Right lung (tissue), 10 donors: ENCODE results near the gene GLDN. TPM values are rescaled to one million over a fixed set of nuclear protein-coding genes. Genes with fewer than 3 reads are reported as not detected.
A peak's percentile ranks its signal among the peaks of the same experiment; 100 is the strongest.

Experiments used
- DNase-seq, 2 donors: peaks; one replicate each; pipeline ENCODE4 v3.0.0-alpha.2; 2013
- long read RNA-seq, 8 donors: transcript quantifications; one replicate each; lab custom pipeline, GENCODE V29; 2026
- polyA plus RNA-seq, 5 donors: library from polyadenylated mRNA; unstranded; fragments of 120-200 nt; gene quantifications; one replicate each; pipeline versions ENCODE4 v1.2.1 to v1.2.3, GENCODE V29; 2013; ENCODE audit warnings: inconsistent platforms in 1 of 5, low replicate concordance in 1 of 5; ENCODE audit not compliant: insufficient read length in 5 of 5, insufficient read depth in 1 of 5

The GLDN gene
- polyA plus RNA-seq = under 1 TPM; 0.19 to 0.31 (median 0.21) TPM
- long read RNA-seq, donor 1 = 0 reads
- long read RNA-seq, donor 2 = 0 reads
- long read RNA-seq, donor 3 = 0 reads
- long read RNA-seq, donor 4 = 0 reads
- long read RNA-seq, donor 5 = 0 reads
- long read RNA-seq, donor 6 = 0 reads
- long read RNA-seq, donor 7 = 0 reads
- long read RNA-seq, donor 8 = 0 reads

- DNase-seq = peak; percentile 14 to 15
These were observed at the start of gene GLDN for GRCh38 chr15:51341366-51342226. Gene GLDN, plus strand, starts transcription at chr15:51341655. Its CDS starts 30 bp downstream, at chr15:51341685.

- no peak for DNase-seq
These were observed 42.8 kb upstream of the GLDN start for GRCh38 chr15:51298620-51299019.

GRCh38 chr15:51299187-51300015 lies 42.1 kb upstream of the GLDN start:
- DNase-seq = no peak

GRCh38 chr15:51302480-51302879 lies 39.0 kb upstream of the GLDN start:
- DNase-seq = no peak

GRCh38 chr15:51303462-51303980 lies 37.9 kb upstream of the GLDN start:
- DNase-seq = no peak

- DNase-seq = no peak
These were observed 34.1 kb upstream of the GLDN start for GRCh38 chr15:51307325-51307724.

GRCh38 chr15:51307811-51308210 lies 33.6 kb upstream of the GLDN start:
- no peak for DNase-seq

GRCh38 chr15:51310064-51310463 lies 31.4 kb upstream of the GLDN start:
- peak in 1 of 2 donors; percentile 29 for DNase-seq

GRCh38 chr15:51311510-51311909 lies 29.9 kb upstream of the GLDN start:
- DNase-seq = no peak

GRCh38 chr15:51312166-51313073 lies 29.0 kb upstream of the GLDN start:
- peak; percentile 34 to 40 for DNase-seq

GRCh38 chr15:51313074-51313393 lies 28.4 kb upstream of the GLDN start:
- DNase-seq = no peak

GRCh38 chr15:51313644-51314280 lies 27.7 kb upstream of the GLDN start:
- DNase-seq = no peak

- no peak for DNase-seq
These were observed 26.8 kb upstream of the GLDN start for GRCh38 chr15:51314391-51315337.

GRCh38 chr15:51315726-51316125 lies 25.7 kb upstream of the GLDN start:
- DNase-seq = no peak

- DNase-seq = no peak
These were observed 24.8 kb upstream of the GLDN start for GRCh38 chr15:51316636-51317035.

GRCh38 chr15:51318382-51319150 lies 22.9 kb upstream of the GLDN start:
- no peak for DNase-seq

GRCh38 chr15:51319539-51319938 lies 21.9 kb upstream of the GLDN start:
- DNase-seq = no peak

GRCh38 chr15:51320843-51321242 lies 20.6 kb upstream of the GLDN start:
- no peak for DNase-seq

- no peak for DNase-seq
These were observed 20.1 kb upstream of the GLDN start for GRCh38 chr15:51321316-51321715.
